NCI-H2227 (cell line): ENCODE measurements around the gene TCF3.

Experiments used
- DNase-seq: peaks from one replicate; lab custom pipeline; 2025; ENCODE audit not compliant: unreplicated experiment; lab: John Stamatoyannopoulos, UW

Gene TCF3

GRCh38 chr19:1631557-1632100, 20.8 kb downstream of the TCF3 start:
- DNase-seq: no peak

GRCh38 chr19:1630811-1631210, 21.6 kb downstream of the TCF3 start:
- no peak for DNase-seq

GRCh38 chr19:1630012-1630411, 22.4 kb downstream of the TCF3 start:
- no peak for DNase-seq

GRCh38 chr19:1629256-1629808, 23.1 kb downstream of the TCF3 start:
- DNase-seq: no peak

- no peak for DNase-seq
These were observed 25.2 kb downstream of the TCF3 start for GRCh38 chr19:1627194-1627593.

- no peak for DNase-seq
These were observed 25.9 kb downstream of the TCF3 start for GRCh38 chr19:1626417-1627010.

GRCh38 chr19:1624458-1624857, 28.0 kb downstream of the TCF3 start:
- DNase-seq: peak; percentile 33

- DNase-seq: no peak
These were observed 29.9 kb downstream of the TCF3 start for GRCh38 chr19:1622541-1622940.

GRCh38 chr19:1622007-1622406, 30.4 kb downstream of the TCF3 start:
- no peak for DNase-seq

- DNase-seq: no peak
These were observed 30.8 kb downstream of the TCF3 start for GRCh38 chr19:1621574-1621973.

- no peak for DNase-seq
These were observed 31.4 kb downstream of the TCF3 start for GRCh38 chr19:1621021-1621420.

GRCh38 chr19:1620502-1620901, 31.9 kb downstream of the TCF3 start:
- DNase-seq: no peak

GRCh38 chr19:1619703-1620102, 32.7 kb downstream of the TCF3 start:
- no peak for DNase-seq

- DNase-seq: no peak
These were observed 33.3 kb downstream of the TCF3 start for GRCh38 chr19:1619094-1619439.

GRCh38 chr19:1618157-1619093, 34.0 kb downstream of the TCF3 start:
- DNase-seq: no peak

- no peak for DNase-seq
These were observed 35.5 kb downstream of the TCF3 start for GRCh38 chr19:1616875-1617274.

GRCh38 chr19:1616396-1616795, 36.0 kb downstream of the TCF3 start:
- no peak for DNase-seq

GRCh38 chr19:1615156-1615765, 37.2 kb downstream of the TCF3 start:
- no peak for DNase-seq

- no peak for DNase-seq
These were observed 38.4 kb downstream of the TCF3 start for GRCh38 chr19:1613808-1614570.

GRCh38 chr19:1613146-1613545, 39.3 kb downstream of the TCF3 start:
- no peak for DNase-seq
